AG04449 (cell line): Measurements from ENCODE around the gene MICAL3.
"Not testable (repeated sequence)": the region's sequence is repeated elsewhere in the genome, so short reads cannot be mapped to it uniquely, and the experiment has no call there.

Experiments
- CTCF ChIA-PET: fragments of 350-600 bp; formaldehyde crosslinking; extraction: SDS; loops from one replicate; lab custom pipeline; 2021; ENCODE audit warnings: antibody characterized with exemption; lab: Yijun Ruan, JAX
- POLR2A ChIA-PET: fragments of 400-600, 350-600 bp; formaldehyde crosslinking; extraction: SDS; loops from one replicate; lab custom pipeline; 2020; ENCODE audit warnings: antibody characterized with exemption, inconsistent platforms; lab: Yijun Ruan, JAX
- DNase-seq: peaks from one replicate; pipeline ENCODE4 v3.0.0-alpha.2; 2010; ENCODE audit warnings: low read depth, low spot score
- H3K4me3 ChIP-seq: 2 replicates; pipeline ENCODE4 v1.5.1; 2011; ENCODE audit warnings: low read depth, mild to moderate bottlenecking, control low read depth, low read length
- TF ChIP-seq, protein P1 (sequence below): IDR thresholded peaks from one replicate; pipeline ENCODE4 v1.5.1; 2011; ENCODE audit warnings: mild to moderate bottlenecking, moderate library complexity, low read length, control low read depth, inconsistent platforms; ENCODE audit not compliant: insufficient read depth; ENCODE audit errors: missing control alignments

The MICAL3 gene

GRCh38 chr22:18024276-18024939 lies at the start of gene MICAL3:
Gene MICAL3 (minus strand): TSS chr22:18024561. CDS start chr22:17906812, 117,749 bp downstream.
- CTCF ChIA-PET = interaction anchor here (0.7 to 5.0 kb wide), 23 partner anchors 9 to 195 kb away, joined by 3 to 41 read pairs (median 5); no protein-coding TSS in a partner anchor
- H3K4me3 ChIP-seq = peak within 1 kb of the TSS; percentile 68
- DNase-seq = no peak
- TF ChIP-seq, protein P1, sequence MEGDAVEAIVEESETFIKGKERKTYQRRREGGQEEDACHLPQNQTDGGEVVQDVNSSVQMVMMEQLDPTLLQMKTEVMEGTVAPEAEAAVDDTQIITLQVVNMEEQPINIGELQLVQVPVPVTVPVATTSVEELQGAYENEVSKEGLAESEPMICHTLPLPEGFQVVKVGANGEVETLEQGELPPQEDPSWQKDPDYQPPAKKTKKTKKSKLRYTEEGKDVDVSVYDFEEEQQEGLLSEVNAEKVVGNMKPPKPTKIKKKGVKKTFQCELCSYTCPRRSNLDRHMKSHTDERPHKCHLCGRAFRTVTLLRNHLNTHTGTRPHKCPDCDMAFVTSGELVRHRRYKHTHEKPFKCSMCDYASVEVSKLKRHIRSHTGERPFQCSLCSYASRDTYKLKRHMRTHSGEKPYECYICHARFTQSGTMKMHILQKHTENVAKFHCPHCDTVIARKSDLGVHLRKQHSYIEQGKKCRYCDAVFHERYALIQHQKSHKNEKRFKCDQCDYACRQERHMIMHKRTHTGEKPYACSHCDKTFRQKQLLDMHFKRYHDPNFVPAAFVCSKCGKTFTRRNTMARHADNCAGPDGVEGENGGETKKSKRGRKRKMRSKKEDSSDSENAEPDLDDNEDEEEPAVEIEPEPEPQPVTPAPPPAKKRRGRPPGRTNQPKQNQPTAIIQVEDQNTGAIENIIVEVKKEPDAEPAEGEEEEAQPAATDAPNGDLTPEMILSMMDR = peak; percentile 74
- POLR2A ChIA-PET = interaction anchor here (0.9 to 1.1 kb wide), 2 partner anchors 7 to 23 kb away, joined by 4 to 5 read pairs; no protein-coding TSS in a partner anchor

DNA sequence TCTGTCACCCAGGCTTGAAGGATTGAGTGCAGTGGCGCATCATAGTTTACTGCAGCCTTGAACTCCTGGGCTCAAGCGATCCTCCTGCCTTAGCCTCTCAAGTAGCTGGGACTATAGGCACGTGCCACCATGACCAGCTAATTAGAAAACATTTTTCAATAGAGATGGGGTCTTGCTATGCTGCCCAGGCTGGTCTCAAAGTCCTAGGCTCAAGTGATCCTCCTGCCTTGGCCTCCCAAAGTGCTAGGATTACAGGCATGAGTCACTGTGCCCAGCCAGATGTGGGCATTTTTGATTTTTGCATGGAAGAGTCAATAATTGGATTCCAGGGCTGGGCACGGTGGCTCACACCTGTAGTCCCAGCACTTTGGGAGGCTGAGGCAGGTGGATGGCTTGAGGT lies 49.6 kb upstream of the MICAL3 start:
- CTCF ChIA-PET = interaction anchor here (0.7 to 13.0 kb wide), 10 partner anchors 11 to 240 kb away, joined by 3 to 454 read pairs (median 9); no protein-coding TSS in a partner anchor
- POLR2A ChIA-PET, H3K4me3 ChIP-seq, DNase-seq: not testable (repeated sequence)

- ChIA-PET POLR2A (no interaction called here), CTCF (interaction anchor here (0.7 to 13.0 kb wide), 7 partner anchors 10 to 240 kb away, joined by 3 to 454 read pairs (median 7); no protein-coding TSS in a partner anchor)
Observed at GRCh38 chr22:18073467-18073866, 49.1 kb upstream of the MICAL3 start.

GRCh38 chr22:18071968-18072310 lies 47.6 kb upstream of the MICAL3 start:
- TF ChIP-seq, protein P1 = no peak
- CTCF ChIA-PET = interaction anchor here (0.7 to 13.0 kb wide), 8 partner anchors 9 to 238 kb away, joined by 3 to 454 read pairs (median 4); no protein-coding TSS in a partner anchor
- H3K4me3 ChIP-seq = no peak overlapping the region
- POLR2A ChIA-PET = no interaction called here
- DNase-seq = no peak

More at GRCh38 chr22:18073467-18073866, 49.1 kb upstream of the MICAL3 start:
- H3K4me3 ChIP-seq = no peak overlapping the region
- TF ChIP-seq, protein P1 = no peak
- no peak for DNase-seq

DNA sequence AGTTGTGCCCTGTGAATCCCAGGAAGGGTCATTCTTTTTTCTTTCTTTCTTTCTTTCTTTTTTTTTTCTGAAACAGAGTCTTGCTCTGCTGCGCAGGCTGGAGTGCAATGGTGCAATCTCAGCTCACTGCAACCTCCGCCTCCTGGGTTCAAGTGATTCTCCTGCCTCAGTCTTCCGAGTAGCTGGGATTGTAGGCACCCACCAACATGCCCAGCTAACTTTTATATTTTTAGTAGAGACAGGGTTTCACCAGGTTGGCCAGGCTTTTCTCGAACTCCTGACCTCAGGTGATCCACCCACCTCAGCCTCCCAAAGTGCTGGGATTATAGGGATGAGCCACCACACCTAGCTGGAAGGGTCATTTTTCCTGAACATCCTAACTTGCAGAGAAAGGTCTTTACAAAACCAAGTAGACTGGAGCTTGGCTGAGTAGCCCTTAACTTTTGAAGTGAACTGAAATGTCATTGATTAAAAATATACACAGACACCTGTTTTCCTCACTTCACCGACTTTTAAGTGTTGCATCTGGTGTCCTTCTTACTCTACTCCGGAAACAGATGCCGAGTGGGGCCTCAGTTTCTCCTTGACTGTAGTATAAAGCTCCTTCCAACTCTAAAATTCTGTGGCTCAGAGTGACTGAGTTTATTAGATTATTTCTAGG lies 47.1 kb upstream of the MICAL3 start:
- H3K4me3 ChIP-seq, DNase-seq, POLR2A ChIA-PET: not testable (repeated sequence)
- CTCF ChIA-PET = interaction anchor here (1.2 to 13.0 kb wide), 5 partner anchors 8 to 237 kb away, joined by 3 to 454 read pairs (median 4); no protein-coding TSS in a partner anchor

GRCh38 chr22:18070556-18071306 lies 46.4 kb upstream of the MICAL3 start:
- no peak for DNase-seq
- TF ChIP-seq, protein P1 = no peak
- CTCF ChIA-PET = interaction anchor here (1.2 to 13.0 kb wide), 6 partner anchors 8 to 237 kb away, joined by 3 to 454 read pairs (median 5); no protein-coding TSS in a partner anchor
- no peak overlapping the region for H3K4me3 ChIP-seq
- POLR2A ChIA-PET = no interaction called here
